NCI-H345 treated with DMSO at 0.1 percent for 48 hours (cell line): ENCODE results near the gene DISP2.

Experiments used
- DNase-seq: peaks from one replicate; lab custom pipeline; 2025; ENCODE audit not compliant: unreplicated experiment; lab: John Stamatoyannopoulos, UW

DISP2 gene

GRCh38 chr15:40325188-40325587 is 32.8 kb upstream of the DISP2 start:
- DNase-seq, result no peak

- no peak for DNase-seq
These were observed 32.3 kb upstream of the DISP2 start for GRCh38 chr15:40325700-40326099.

- no peak for DNase-seq
These were observed 30.6 kb upstream of the DISP2 start for GRCh38 chr15:40327457-40327856.

GRCh38 chr15:40328176-40328575 is 29.8 kb upstream of the DISP2 start:
- DNase-seq, result no peak

- DNase-seq, result no peak
These were observed 29.3 kb upstream of the DISP2 start for GRCh38 chr15:40328751-40329150.

- no peak for DNase-seq
These were observed 28.2 kb upstream of the DISP2 start for GRCh38 chr15:40329804-40330203.

- DNase-seq, result no peak
These were observed 27.6 kb upstream of the DISP2 start for GRCh38 chr15:40330368-40330836.

GRCh38 chr15:40331026-40331425 is 27.0 kb upstream of the DISP2 start:
- no peak for DNase-seq

GRCh38 chr15:40331637-40332036 is 26.4 kb upstream of the DISP2 start:
- no peak for DNase-seq

- no peak for DNase-seq
These were observed 25.8 kb upstream of the DISP2 start for GRCh38 chr15:40332113-40332781.

GRCh38 chr15:40333922-40334492 is 24.0 kb upstream of the DISP2 start:
- no peak for DNase-seq

- DNase-seq, result no peak
These were observed 23.5 kb upstream of the DISP2 start for GRCh38 chr15:40334541-40334940.

GRCh38 chr15:40334941-40335795 is 22.9 kb upstream of the DISP2 start:
- no peak for DNase-seq

- DNase-seq, result no peak
These were observed 21.9 kb upstream of the DISP2 start for GRCh38 chr15:40335938-40336743.

GRCh38 chr15:40336744-40337122 is 21.3 kb upstream of the DISP2 start:
- no peak for DNase-seq

GRCh38 chr15:40337597-40337996 is 20.4 kb upstream of the DISP2 start:
- no peak for DNase-seq

GRCh38 chr15:40338041-40338657 is 19.9 kb upstream of the DISP2 start:
- peak; percentile 24 for DNase-seq

- DNase-seq, result no peak
These were observed 18.9 kb upstream of the DISP2 start for GRCh38 chr15:40338921-40339620.

GRCh38 chr15:40339621-40339945 is 18.4 kb upstream of the DISP2 start:
- DNase-seq, result no peak

GRCh38 chr15:40340038-40340739 is 17.8 kb upstream of the DISP2 start:
- DNase-seq, result no peak
